A549 (cell line): Measurements from ENCODE around the gene TMEM222. TPM values are rescaled to one million over a fixed set of nuclear protein-coding genes. Genes with fewer than 3 reads are reported as not detected.
A peak's percentile ranks its signal among the peaks of the same experiment; 100 is the strongest.

ENCODE experiments used
- ATAC-seq, 2 experiments: fragments of 200-7000 bp in 1 of 2; fragments of >200 bp in 1 of 2; cut with Nextera tagmentation in 1 of 2; cut with Tn5 transposase in 1 of 2; 3 replicates each; pipeline versions ENCODE4 v1.8.0 to v1.9.1; 2018 to 2020; ENCODE audit warnings: mild to moderate bottlenecking in 1 of 2, moderate library complexity in 1 of 2
- CTCF ChIA-PET: fragments of 300-600 bp; sonication (Branson Sonifier 250); formaldehyde crosslinking; extraction: SDS; loops from one replicate; lab custom pipeline; 2021; ENCODE audit warnings: antibody characterized with exemption, inconsistent platforms; lab: Yijun Ruan, JAX
- POLR2A ChIA-PET: fragments of 350-600 bp; formaldehyde crosslinking; extraction: SDS; loops from one replicate; lab custom pipeline; 2021; ENCODE audit warnings: antibody characterized with exemption, inconsistent platforms; lab: Yijun Ruan, JAX
- DNase-seq, 2 experiments: peaks; one replicate each; pipeline versions ENCODE4 v3.0.0 to v3.0.0-alpha.2; 2011 to 2016; ENCODE audit warnings: low read depth in 1 of 2, low spot score in 1 of 2
- FAIRE-seq: peaks from 2 replicates; lab custom pipeline; 2011; peaks lifted over from hg19 to GRCh38; lab: Jason Lieb, UNC
- H3K27ac ChIP-seq, 2 experiments: fragments of >200 bp; sonication (Bioruptor Twin); formaldehyde crosslinking; 3 replicates each; pipeline ENCODE4 v1.5.1; 2016 to 2017
- H3K4me1 ChIP-seq: fragments of >200 bp; sonication (Bioruptor Twin); formaldehyde crosslinking; 3 replicates; pipeline ENCODE4 v1.6.1; 2016
- H3K4me2 ChIP-seq: fragments of >200 bp; sonication (Bioruptor Twin); formaldehyde crosslinking; 3 replicates; pipeline ENCODE4 v1.6.1; 2016
- H3K4me3 ChIP-seq: fragments of >200 bp; sonication (Bioruptor Twin); formaldehyde crosslinking; 3 replicates; pipeline ENCODE4 v1.5.1; 2016
- H3K9me3 ChIP-seq: fragments of >200 bp; sonication (Bioruptor Twin); formaldehyde crosslinking; 3 replicates; pipeline ENCODE4 v1.6.1; 2016
- ATOH8 ChIP-seq: fragments of 250-450 bp; sonication (Bioruptor Pico); IDR thresholded peaks from 2 replicates; pipeline ENCODE4 v1.5.0; 2020; ENCODE audit warnings: low read depth, mild to moderate bottlenecking, moderate library complexity
- BCL3 ChIP-seq: fragments of >200 bp; sonication (Bioruptor Twin); formaldehyde crosslinking; IDR thresholded peaks from 3 replicates; pipeline ENCODE4 v1.6.1; 2016
- BHLHE40 ChIP-seq: IDR thresholded peaks from 2 replicates; pipeline ENCODE4 v1.6.1; 2012; ENCODE audit warnings: low read depth, low read length, inconsistent platforms
- CBX2 ChIP-seq: fragments of 200-600 bp; sonication (generic); IDR thresholded peaks from 2 replicates; pipeline ENCODE4 v1.6.1; 2016; ENCODE audit warnings: low read depth, mild to moderate bottlenecking, borderline replicate concordance
- CTCF ChIP-seq: fragments of >200 bp; sonication (Bioruptor Twin); formaldehyde crosslinking; IDR thresholded peaks from 3 replicates; pipeline ENCODE4 v1.5.1; 2016
- E2F6 ChIP-seq: IDR thresholded peaks from 2 replicates; pipeline ENCODE4 v1.6.1; 2012; ENCODE audit warnings: low read depth, borderline replicate concordance
- ELK1 ChIP-seq: fragments of 150-350 bp; IDR thresholded peaks from 2 replicates; pipeline ENCODE4 v1.6.1; 2014; ENCODE audit warnings: low read depth, mild to moderate bottlenecking, low read length
- ESRRA ChIP-seq: fragments of 150-350 bp; IDR thresholded peaks from 2 replicates; pipeline ENCODE4 v1.6.1; 2014; ENCODE audit warnings: mild to moderate bottlenecking, low read length, borderline replicate concordance
- FOSL2 ChIP-seq, 2 experiments: fragments of 450-650 bp in 1 of 2; fragments of >200 bp in 1 of 2; sonication (Bioruptor Twin) in 1 of 2; formaldehyde crosslinking; IDR thresholded peaks; 2 replicates each; pipeline versions ENCODE4 v1.5.0 to v1.6.1; 2016 to 2020; ENCODE audit warnings: mild to moderate bottlenecking in 1 of 2, moderate library complexity in 1 of 2
- KDM5A ChIP-seq: fragments of 200-600 bp; sonication (generic); IDR thresholded peaks from 2 replicates; pipeline ENCODE4 v1.6.1; 2016; ENCODE audit warnings: antibody characterized with exemption, mild to moderate bottlenecking
- MAFK ChIP-seq: fragments of 450-650 bp; IDR thresholded peaks from 2 replicates; pipeline ENCODE4 v1.6.1; 2014; ENCODE audit not compliant: partially characterized antibody
- MAZ ChIP-seq: fragments of 150-350 bp; IDR thresholded peaks from 2 replicates; pipeline ENCODE4 v1.6.1; 2014; ENCODE audit warnings: antibody characterized with exemption, low read depth, low read length, borderline replicate concordance
- NFE2L2 ChIP-seq: fragments of 150-350 bp; conservative IDR thresholded peaks from 2 replicates; pipeline ENCODE4 v1.6.1; 2014; ENCODE audit warnings: low read length
- NPAS2 ChIP-seq: fragments of 250-450 bp; sonication (Bioruptor Pico); IDR thresholded peaks from 2 replicates; pipeline ENCODE4 v1.8.0; 2022; ENCODE audit warnings: mild to moderate bottlenecking, moderate library complexity, borderline replicate concordance
- NR3C1 ChIP-seq: fragments of >200 bp; sonication (Bioruptor Twin); formaldehyde crosslinking; IDR thresholded peaks from 3 replicates; pipeline ENCODE4 v1.6.1; 2017
- PBX3 ChIP-seq: IDR thresholded peaks from 2 replicates; pipeline ENCODE4 v1.6.1; 2012
- POLR2A ChIP-seq: IDR thresholded peaks from 2 replicates; pipeline ENCODE4 v1.6.1; 2012; ENCODE audit warnings: mild to moderate bottlenecking, low read length
- RARB ChIP-seq: fragments of 250-450 bp; sonication (Bioruptor Pico); IDR thresholded peaks from 2 replicates; pipeline ENCODE4 v1.8.0; 2021; ENCODE audit warnings: mild to moderate bottlenecking, moderate library complexity
- REST ChIP-seq: fragments of 200-600 bp; sonication (generic); IDR thresholded peaks from 2 replicates; pipeline ENCODE4 v1.6.1; 2016; ENCODE audit warnings: antibody characterized with exemption, mild to moderate bottlenecking, moderate library complexity
- RFX5 ChIP-seq: fragments of 450-650 bp; IDR thresholded peaks from 2 replicates; pipeline ENCODE4 v1.7.1; 2014; ENCODE audit warnings: antibody characterized with exemption, mild to moderate bottlenecking, moderate library complexity
- RNF2 ChIP-seq: fragments of 200-600 bp; sonication (generic); IDR thresholded peaks from 2 replicates; pipeline ENCODE4 v1.6.1; 2016; ENCODE audit warnings: low read depth, mild to moderate bottlenecking, antibody characterized with exemption, moderate library complexity, borderline replicate concordance
- SMC3 ChIP-seq: fragments of >200 bp; sonication (Bioruptor Twin); formaldehyde crosslinking; IDR thresholded peaks from 3 replicates; pipeline ENCODE4 v1.6.1; 2018; ENCODE audit warnings: inconsistent platforms
- ZFP36 ChIP-seq: fragments of 450-650 bp; IDR thresholded peaks from 2 replicates; pipeline ENCODE4 v1.6.1; 2014; ENCODE audit warnings: borderline replicate concordance; ENCODE audit not compliant: partially characterized antibody
- WGBS: methylation state at CpG from one replicate; pipeline ENCODE4 v1.1.6; 2017; ENCODE audit errors: missing lambda C conversion rate; 5-methylcytosine and 5-hydroxymethylcytosine counted together
- polyA plus RNA-seq, 4 experiments: library from polyadenylated mRNA; depleted of rRNA in 3 of 4; stranded (reverse); fragments of >200 nt; fragmentation: RNase III in 1 of 4; extraction: RNeasy Plus Mini Kit Qiagen cat#74134 plus additional on column Dnase treatment in 1 of 4; gene quantifications; 2 replicates in 3 of 4; 3 replicates in 1 of 4; pipeline ENCODE4 v1.2.3, GENCODE V29; 2011 to 2017

The TMEM222 gene
- polyA plus RNA-seq, 2 of the 4 experiments (the other 2 are of a cell fraction): 28.4 to 30.0 TPM

- Histone ChIP-seq H3K27ac (no peak overlapping the region), H3K4me3 (no peak overlapping the region), H3K4me2 (no peak overlapping the region), H3K9me3 (no peaks in the 10 kb centered on the region), H3K4me1 (no peaks in the 10 kb centered on the region)
- no peak for ATAC-seq
- no CpG with 5 or more reads among the region's 13 CpGs for WGBS
- ChIA-PET CTCF (interaction anchor here (1.7 to 12.1 kb wide), 11 partner anchors 12 to 299 kb away, joined by 3 to 134 read pairs (median 13); partner anchors contain the start of genes CD164L2, MAP3K6 and SYTL1), POLR2A (no interaction called here)
- DNase-seq: no peak
- FAIRE-seq: no peak
- TF ChIP-seq ZFP36 (no peak), SMC3 (no peak), BHLHE40 (no peak), E2F6 (no peak), FOSL2 (IDR thresholded peaks at IDR 0.05) (no peak), FOSL2 (CRISPR knock-in tag; IDR thresholded peaks at IDR 0.05) (no peak), ELK1 (no peak), POLR2A (no peak), RARB (CRISPR knock-in tag) (no peak), MAFK (no peak), BCL3 (no peak), REST (no peak), RFX5 (no peak), KDM5A (no peak), MAZ (no peak), NPAS2 (CRISPR knock-in tag) (no peak), NFE2L2 (no peak), CBX2 (no peak)
These were observed 34.3 kb downstream of the TMEM222 start for GRCh38 chr1:27356277-27356618.

GRCh38 chr1:27356619-27357280, 34.8 kb downstream of the TMEM222 start:
- ChIA-PET POLR2A (interaction anchor here (1.4 kb wide), 1 partner anchor 10 kb away, joined by 4 read pairs; the partner anchor contains the start of gene MAP3K6), CTCF (interaction anchor here (0.6 to 12.1 kb wide), 24 partner anchors 8 to 381 kb away, joined by 3 to 134 read pairs (median 10); partner anchors contain the start of genes CD164L2, GPR3, MAP3K6 and SYTL1)
- H3K4me2 ChIP-seq: no peak overlapping the region
- no peak for FAIRE-seq
- no peaks in the 10 kb centered on the region for H3K4me1 ChIP-seq
- no peaks in the 10 kb centered on the region for H3K9me3 ChIP-seq
- no peak overlapping the region for H3K27ac ChIP-seq
- WGBS: 81% methylated on average over 8 of the region's 37 CpGs
- DNase-seq: no peak
- peak in 1 of 2 experiments; percentile 39; a peak in 3 of 6 replicates for ATAC-seq
- H3K4me3 ChIP-seq: no peak overlapping the region
- TF ChIP-seq PBX3 (no peak), CTCF (no peak), ESRRA (no peak), ATOH8 (CRISPR knock-in tag) (no peak), RNF2 (no peak), NR3C1 (no peak), NFE2L2 (no peak), CBX2 (no peak), POLR2A (no peak), SMC3 (no peak), ELK1 (no peak)
